ENCODE results near the gene TPPP.

DNA sequence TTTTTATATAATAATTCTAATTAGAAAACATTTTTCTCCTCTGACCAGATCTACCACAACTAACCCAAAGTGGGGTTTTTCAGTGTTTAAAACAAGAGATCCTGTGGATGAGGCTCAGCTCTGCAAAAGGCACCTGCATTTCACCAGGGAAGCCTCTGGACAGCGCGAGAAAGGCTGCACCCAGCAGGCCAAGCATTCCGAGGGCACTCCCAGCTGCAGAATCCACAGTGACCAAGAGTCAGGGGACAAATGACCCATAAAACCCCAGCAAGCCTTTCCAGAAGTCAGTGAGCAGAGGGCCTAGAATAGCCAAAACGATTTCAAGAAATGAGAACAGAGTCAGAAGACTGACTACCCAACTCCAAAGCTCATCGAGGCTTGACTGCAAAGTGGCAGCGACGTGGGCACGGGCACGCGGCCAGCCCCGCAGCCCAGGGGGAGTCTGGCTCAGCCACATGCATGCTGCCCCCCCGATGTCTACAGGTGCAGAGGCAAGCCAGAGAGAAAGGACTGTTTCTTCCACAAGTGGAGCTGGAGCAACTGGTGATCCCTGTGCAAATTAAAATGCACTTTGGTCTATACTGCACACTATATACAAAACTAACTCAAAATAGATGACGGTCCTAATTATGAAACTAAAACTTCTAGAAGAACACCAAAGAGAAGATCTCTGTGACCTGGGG is 26.2 kb downstream of the TPPP start:
- no peak for TF ChIP-seq TEAD4 (IDR thresholded peaks at IDR 0.05)
- no peak for TF ChIP-seq CEBPB (IDR thresholded peaks at IDR 0.05)
- TF ChIP-seq, protein P1, sequence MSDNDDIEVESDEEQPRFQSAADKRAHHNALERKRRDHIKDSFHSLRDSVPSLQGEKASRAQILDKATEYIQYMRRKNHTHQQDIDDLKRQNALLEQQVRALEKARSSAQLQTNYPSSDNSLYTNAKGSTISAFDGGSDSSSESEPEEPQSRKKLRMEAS (IDR thresholded peaks at IDR 0.05) = no peak
- no peak for TF ChIP-seq EP300 (IDR thresholded peaks at IDR 0.05; ENCODE audit: borderline replicate concordance)
- TF ChIP-seq, protein P2, sequence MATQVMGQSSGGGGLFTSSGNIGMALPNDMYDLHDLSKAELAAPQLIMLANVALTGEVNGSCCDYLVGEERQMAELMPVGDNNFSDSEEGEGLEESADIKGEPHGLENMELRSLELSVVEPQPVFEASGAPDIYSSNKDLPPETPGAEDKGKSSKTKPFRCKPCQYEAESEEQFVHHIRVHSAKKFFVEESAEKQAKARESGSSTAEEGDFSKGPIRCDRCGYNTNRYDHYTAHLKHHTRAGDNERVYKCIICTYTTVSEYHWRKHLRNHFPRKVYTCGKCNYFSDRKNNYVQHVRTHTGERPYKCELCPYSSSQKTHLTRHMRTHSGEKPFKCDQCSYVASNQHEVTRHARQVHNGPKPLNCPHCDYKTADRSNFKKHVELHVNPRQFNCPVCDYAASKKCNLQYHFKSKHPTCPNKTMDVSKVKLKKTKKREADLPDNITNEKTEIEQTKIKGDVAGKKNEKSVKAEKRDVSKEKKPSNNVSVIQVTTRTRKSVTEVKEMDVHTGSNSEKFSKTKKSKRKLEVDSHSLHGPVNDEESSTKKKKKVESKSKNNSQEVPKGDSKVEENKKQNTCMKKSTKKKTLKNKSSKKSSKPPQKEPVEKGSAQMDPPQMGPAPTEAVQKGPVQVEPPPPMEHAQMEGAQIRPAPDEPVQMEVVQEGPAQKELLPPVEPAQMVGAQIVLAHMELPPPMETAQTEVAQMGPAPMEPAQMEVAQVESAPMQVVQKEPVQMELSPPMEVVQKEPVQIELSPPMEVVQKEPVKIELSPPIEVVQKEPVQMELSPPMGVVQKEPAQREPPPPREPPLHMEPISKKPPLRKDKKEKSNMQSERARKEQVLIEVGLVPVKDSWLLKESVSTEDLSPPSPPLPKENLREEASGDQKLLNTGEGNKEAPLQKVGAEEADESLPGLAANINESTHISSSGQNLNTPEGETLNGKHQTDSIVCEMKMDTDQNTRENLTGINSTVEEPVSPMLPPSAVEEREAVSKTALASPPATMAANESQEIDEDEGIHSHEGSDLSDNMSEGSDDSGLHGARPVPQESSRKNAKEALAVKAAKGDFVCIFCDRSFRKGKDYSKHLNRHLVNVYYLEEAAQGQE (IDR thresholded peaks at IDR 0.05; ENCODE audit: low read depth) = no peak
- no peak for TF ChIP-seq CREB1 (IDR thresholded peaks at IDR 0.05; ENCODE audit: low read depth)

Data from Ishikawa (cell line).